ENCODE measurements around the gene ZNF700. TPM values are rescaled to one million over a fixed set of nuclear protein-coding genes. Genes with fewer than 3 reads are reported as not detected.
A peak's percentile ranks its signal among the peaks of the same experiment; 100 is the strongest.

The ZNF700 gene

DNA sequence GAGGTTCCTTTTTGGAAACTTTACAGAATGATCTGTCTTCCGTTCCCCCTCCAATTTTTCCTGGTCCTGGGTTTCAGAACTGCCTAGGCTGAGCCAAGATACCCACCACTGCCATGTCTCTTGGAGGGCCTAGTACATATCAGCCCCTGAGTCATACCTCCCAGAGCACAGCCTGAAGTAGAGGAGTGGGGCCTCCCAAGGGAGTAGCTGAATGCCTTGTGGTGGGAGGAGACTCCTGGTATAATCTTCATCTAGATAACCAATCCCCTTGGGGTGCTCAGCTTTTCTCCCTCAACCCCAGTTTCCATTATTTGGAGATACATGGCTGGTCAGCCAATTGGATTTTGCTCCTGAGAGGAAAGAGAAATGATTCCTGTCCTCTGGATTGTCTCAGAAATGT is 70.3 kb downstream of the ZNF700 start:
- peak; percentile 79 for DNase-seq

More for the DNA sequence above, 70.3 kb downstream of the ZNF700 start:
- H4K8ac ChIP-seq (ENCODE audit: low read depth, low read length): no peak overlapping the region
- no CpG with 5 or more reads among the region's 1 CpG for WGBS (ENCODE audit: extremely low coverage, insufficient coverage, low lambda C conversion rate)
- no peak overlapping the region for H3K27ac ChIP-seq (ENCODE audit: low read depth, low read length)
- peaks cover 3% of the 10 kb centered on the region for H3K4me1 ChIP-seq (ENCODE audit: control insufficient read depth, low read depth, low read length)
- no peak overlapping the region for H3K23ac ChIP-seq (ENCODE audit: low read length)
- H3K18ac ChIP-seq (ENCODE audit: low read length): no peak overlapping the region
- peak overlapping the region; percentile 2 for H3K56ac ChIP-seq (ENCODE audit: low read length)
- H3K4ac ChIP-seq (ENCODE audit: low read depth, low read length): no peak overlapping the region
- no peaks in the 10 kb centered on the region for H3K36me3 ChIP-seq (ENCODE audit: control insufficient read depth, insufficient read depth, low read length)
- no peak overlapping the region for H2BK5ac ChIP-seq (ENCODE audit: low read length)
- H4K5ac ChIP-seq (ENCODE audit: low read length): no peak overlapping the region
- no peak overlapping the region for H3K4me3 ChIP-seq (ENCODE audit: low read length)
- H3K4me2 ChIP-seq (ENCODE audit: low read length): no peak overlapping the region
- no peak overlapping the region for H2BK15ac ChIP-seq (replicated peaks; ENCODE audit: low read depth)
- H2AK5ac ChIP-seq (ENCODE audit: low read length): no peak overlapping the region
- H3K79me2 ChIP-seq (ENCODE audit: control insufficient read depth, insufficient read depth, low read length): peaks cover 18% of the 10 kb centered on the region
- H3K79me1 ChIP-seq (ENCODE audit: low read length): peaks cover 7% of the 10 kb centered on the region
- no peak overlapping the region for H2BK120ac ChIP-seq (ENCODE audit: low read depth, low read length)
- H3K9ac ChIP-seq (ENCODE audit: low read length): no peak overlapping the region
- no peaks in the 10 kb centered on the region for H3K27me3 ChIP-seq (ENCODE audit: insufficient read depth, low read length, poor library complexity)

Small RNAs within 50 kb of the gene (small RNA-seq; reads per million reads assigned to genes)
- not detected for gene RNA5SP464 (ENCODE audit: insufficient read depth)
